ENCODE measurements around the gene SNAI3. TPM values are rescaled to one million over a fixed set of nuclear protein-coding genes. Genes with fewer than 3 reads are reported as not detected.

SNAI3 gene
- total RNA-seq, 1 donor from 2014 or later: 0.29 TPM

GRCh38 chr16:88700636-88701482, 14.6 kb upstream of the SNAI3 start:
- no peak overlapping the region for H3K27ac Mint-ChIP-seq
- peaks cover 13% of the 10 kb centered on the region for H3K4me1 Mint-ChIP-seq
- H3K9me3 Mint-ChIP-seq: no peaks in the 10 kb centered on the region
- TF ChIP-seq CTCF (IDR thresholded peaks at IDR 0.05; ENCODE audit: unreplicated experiment): no peak
- DNase-seq (ENCODE audit: low spot score in 2 of 2, unreplicated experiment in 2 of 2): no peak
- no peak overlapping the region for H3K4me3 Mint-ChIP-seq
- H3K27me3 Mint-ChIP-seq (ENCODE audit: low read depth): no peaks in the 10 kb centered on the region
- H3K36me3 Mint-ChIP-seq: no peaks in the 10 kb centered on the region

GRCh38 chr16:88700322-88700635, 14.0 kb upstream of the SNAI3 start:
- Mint-ChIP-seq H3K36me3 (no peaks in the 10 kb centered on the region), H3K27ac (no peak overlapping the region), H3K4me3 (no peak overlapping the region), H3K9me3 (no peaks in the 10 kb centered on the region), H3K27me3 (ENCODE audit: low read depth) (no peaks in the 10 kb centered on the region), H3K4me1 (peaks cover 10% of the 10 kb centered on the region)
- TF ChIP-seq CTCF (IDR thresholded peaks at IDR 0.05; ENCODE audit: unreplicated experiment): no peak
- DNase-seq (ENCODE audit: low spot score in 2 of 2, unreplicated experiment in 2 of 2): no peak

DNA sequence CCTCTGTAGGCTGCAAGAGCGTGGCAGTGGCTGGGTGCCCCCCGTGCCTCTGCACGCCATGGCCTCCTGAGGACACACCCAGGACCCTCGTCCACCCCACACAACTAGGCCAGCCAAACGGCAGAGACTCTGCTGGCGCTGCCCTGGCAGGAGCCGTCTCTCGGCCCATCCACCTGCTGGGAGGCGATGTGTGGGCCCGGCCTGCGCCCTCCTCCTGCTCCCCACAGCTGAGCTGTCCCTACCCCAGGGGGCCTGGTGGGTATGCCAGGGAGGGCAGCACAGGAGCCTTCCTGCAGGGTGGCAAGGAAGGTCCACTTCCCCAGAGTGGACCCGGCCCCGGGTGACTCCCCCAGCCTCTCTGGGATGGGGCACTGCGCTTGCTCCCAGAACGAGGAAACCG, 12.9 kb upstream of the SNAI3 start:
- Mint-ChIP-seq H3K4me1 (peaks cover 4% of the 10 kb centered on the region), H3K4me3 (no peak overlapping the region), H3K36me3 (no peaks in the 10 kb centered on the region), H3K27me3 (ENCODE audit: low read depth) (no peaks in the 10 kb centered on the region), H3K9me3 (no peaks in the 10 kb centered on the region), H3K27ac (no peak overlapping the region)
- DNase-seq (ENCODE audit: low spot score in 2 of 2, unreplicated experiment in 2 of 2): no peak
- TF ChIP-seq CTCF (IDR thresholded peaks at IDR 0.05; ENCODE audit: unreplicated experiment): no peak

DNA sequence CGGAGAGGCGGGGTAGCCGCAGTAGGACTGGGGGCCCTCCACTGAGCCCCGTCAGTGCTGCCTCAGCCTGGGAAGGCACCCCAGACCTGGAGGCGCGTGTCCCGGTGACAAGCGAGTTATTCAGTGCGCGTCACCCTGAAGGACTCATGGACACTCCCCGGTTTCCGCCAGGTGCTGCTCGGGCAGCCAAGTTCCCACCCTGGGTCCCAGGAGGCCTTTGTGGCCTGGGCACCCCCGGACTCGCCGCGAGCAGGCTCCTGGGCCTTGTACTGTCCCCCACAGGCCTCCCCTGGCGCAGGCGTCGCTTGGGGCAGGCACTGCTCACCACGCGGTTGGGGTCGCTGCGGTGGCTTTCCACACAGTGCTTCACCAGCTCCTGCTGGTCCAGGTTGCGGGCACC, 12.3 kb upstream of the SNAI3 start:
- no peaks in the 10 kb centered on the region for H3K27me3 Mint-ChIP-seq (ENCODE audit: low read depth)
- H3K4me3 Mint-ChIP-seq: no peak overlapping the region
- H3K9me3 Mint-ChIP-seq: no peaks in the 10 kb centered on the region

DNA sequence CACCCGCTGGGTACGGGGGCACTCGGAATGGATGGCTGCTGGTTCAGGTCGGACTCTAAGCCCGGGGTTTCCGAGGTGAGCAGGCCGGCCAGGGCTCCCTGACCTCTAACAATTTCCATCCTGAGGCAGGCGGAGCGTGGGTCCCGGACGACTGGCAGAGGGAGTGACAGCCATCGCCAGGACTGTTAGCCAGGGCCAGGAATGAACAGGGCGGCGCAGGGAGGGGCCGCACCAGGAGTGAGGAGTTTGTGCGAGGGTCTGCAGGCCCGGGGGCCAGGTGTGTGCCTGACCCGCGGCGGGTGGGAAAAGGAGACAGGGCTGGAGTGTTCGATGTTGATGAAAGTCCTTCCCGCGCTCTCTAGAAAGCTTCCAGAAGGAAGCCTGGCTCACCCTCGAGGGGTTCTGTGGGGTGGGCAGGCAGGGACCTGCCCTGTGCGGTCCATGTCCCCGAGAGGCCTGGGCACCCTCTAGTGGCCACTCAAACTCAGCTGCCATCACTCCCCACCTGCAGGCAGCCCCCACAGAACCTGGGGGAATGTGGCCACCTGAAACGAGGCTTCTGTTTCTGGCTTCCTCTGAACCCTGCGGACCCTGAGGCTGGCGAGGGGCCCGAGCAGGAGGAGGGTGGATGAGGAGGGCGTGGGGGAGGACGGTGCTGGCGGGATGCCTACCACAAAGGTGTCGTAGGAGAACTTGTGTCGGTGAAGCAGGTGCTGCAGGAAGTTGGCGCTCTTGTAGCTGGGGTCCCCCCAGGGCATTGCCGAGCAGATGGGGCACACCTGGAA, 11.7 kb upstream of the SNAI3 start:
- Mint-ChIP-seq H3K4me3 (no peak overlapping the region), H3K9me3 (no peaks in the 10 kb centered on the region), H3K4me1 (no peaks in the 10 kb centered on the region), H3K27me3 (ENCODE audit: low read depth) (no peaks in the 10 kb centered on the region), H3K27ac (no peak overlapping the region), H3K36me3 (no peaks in the 10 kb centered on the region)
- DNase-seq (ENCODE audit: low spot score in 2 of 2, unreplicated experiment in 2 of 2): no peak
- no peak for TF ChIP-seq CTCF (IDR thresholded peaks at IDR 0.05; ENCODE audit: unreplicated experiment)

More for the DNA sequence above, 12.3 kb upstream of the SNAI3 start:
- H3K36me3 Mint-ChIP-seq: no peaks in the 10 kb centered on the region
- no peak for DNase-seq (ENCODE audit: low spot score in 2 of 2, unreplicated experiment in 2 of 2)
- no peak overlapping the region for H3K27ac Mint-ChIP-seq
- no peaks in the 10 kb centered on the region for H3K4me1 Mint-ChIP-seq
- no peak for TF ChIP-seq CTCF (IDR thresholded peaks at IDR 0.05; ENCODE audit: unreplicated experiment)

Data from mesothelial cell of epicardium (in vitro differentiated cells).